ENCODE results near the gene PPP1R7.
"Not testable (repeated sequence)": the region's sequence is repeated elsewhere in the genome, so short reads cannot be mapped to it uniquely, and the experiment has no call there.

The PPP1R7 gene

GRCh38 chr2:241177526-241178334, 27.5 kb downstream of the PPP1R7 start:
- DNase-seq, result no peak

GRCh38 chr2:241178961-241179360, 28.7 kb downstream of the PPP1R7 start:
- DNase-seq, result no peak

GRCh38 chr2:241179899-241180298, 29.6 kb downstream of the PPP1R7 start:
- peak; percentile 33 to 39 for DNase-seq

- DNase-seq, result no peak
These were observed 30.2 kb downstream of the PPP1R7 start for GRCh38 chr2:241180495-241180894.

- no peak for DNase-seq
These were observed 31.9 kb downstream of the PPP1R7 start for GRCh38 chr2:241182126-241182525.

GRCh38 chr2:241182531-241183133, 32.4 kb downstream of the PPP1R7 start:
- no peak for DNase-seq

GRCh38 chr2:241183221-241183620, 33.0 kb downstream of the PPP1R7 start:
- DNase-seq, result no peak

- no peak for DNase-seq
These were observed 34.6 kb downstream of the PPP1R7 start for GRCh38 chr2:241184901-241185300.

- no peak for DNase-seq
These were observed 35.7 kb downstream of the PPP1R7 start for GRCh38 chr2:241185961-241186360.

- no peak for DNase-seq
These were observed 37.0 kb downstream of the PPP1R7 start for GRCh38 chr2:241187101-241187917.

- DNase-seq, result no peak
These were observed 37.6 kb downstream of the PPP1R7 start for GRCh38 chr2:241187918-241188234.

GRCh38 chr2:241188361-241189092, 38.3 kb downstream of the PPP1R7 start, which contains the start of gene ANO7:
ANO7 (plus strand) TSS chr2:241188677; CDS start chr2:241190064, 1,387 bp downstream.
- no peak for DNase-seq

GRCh38 chr2:241189093-241189855, 39.0 kb downstream of the PPP1R7 start:
- DNase-seq, result no peak

- no peak for DNase-seq
These were observed 39.6 kb downstream of the PPP1R7 start for GRCh38 chr2:241189856-241190201.

- DNase-seq, result no peak
These were observed 40.2 kb downstream of the PPP1R7 start for GRCh38 chr2:241190291-241190981.

GRCh38 chr2:241191081-241191480, 40.8 kb downstream of the PPP1R7 start:
- no peak for DNase-seq

- DNase-seq, result no peak
These were observed 43.0 kb downstream of the PPP1R7 start for GRCh38 chr2:241193271-241193670.

GRCh38 chr2:241194811-241195210, 44.5 kb downstream of the PPP1R7 start:
- no peak for DNase-seq

GRCh38 chr2:241195506-241196130, 45.4 kb downstream of the PPP1R7 start:
- no peak for DNase-seq

- not testable (repeated sequence) for DNase-seq
These were observed 47.0 kb downstream of the PPP1R7 start for GRCh38 chr2:241197246-241197645.

- no peak for DNase-seq
These were observed 47.7 kb downstream of the PPP1R7 start for GRCh38 chr2:241197947-241198346.

Data from stimulated activated CD4-positive, alpha-beta T cell treated with anti-CD3 and anti-CD28 coated beads, Interleukin-2, amount 100 ng/mL, for 24 hours (primary cell).